ENCODE measurements around the gene DNAJB2. TPM values are rescaled to one million over a fixed set of nuclear protein-coding genes. Genes with fewer than 3 reads are reported as not detected.

DNAJB2 gene
- total RNA-seq, 2 donors from 2014 or later: 43.4 to 47.9 TPM

Other genes starting within 250 kb of the DNAJB2 start
- gene CFAP65, start 237.8 kb upstream of the DNAJB2 start, total RNA-seq: not detected
- gene IHH, start 218.4 kb upstream of the DNAJB2 start, total RNA-seq: under 1 TPM in 1 of 2 donors, not detected in 1; 0.28 TPM
- 10 to 100 TPM; 17.9 to 18.8 TPM for gene NHEJ1, start 118.6 kb upstream of the DNAJB2 start, total RNA-seq
- 1 to 10 TPM; 2.4 to 3.3 TPM for gene SLC23A3, start 109.3 kb upstream of the DNAJB2 start, total RNA-seq
- gene CNPPD1, start 102.4 kb upstream of the DNAJB2 start, total RNA-seq: 10 to 100 TPM; 60.8 to 68.5 TPM
- 10 to 100 TPM; 69.3 to 79.8 TPM for gene RETREG2, start 101.1 kb upstream of the DNAJB2 start, total RNA-seq
- 10 to 100 TPM; 40.4 to 51.8 TPM for gene ZFAND2B, start 72.6 kb upstream of the DNAJB2 start, total RNA-seq
- 10 to 100 TPM; 16.7 to 18.1 TPM for gene ABCB6, start 60.4 kb upstream of the DNAJB2 start, total RNA-seq
- gene ATG9A, start 49.7 kb upstream of the DNAJB2 start, total RNA-seq: 10 to 100 TPM; 43.0 to 52.7 TPM
- 10 to 100 TPM; 82.5 to 87.6 TPM for gene ANKZF1, start 49.6 kb upstream of the DNAJB2 start, total RNA-seq
- gene GLB1L, start 33.9 kb upstream of the DNAJB2 start, total RNA-seq: 1 to 10 TPM; 3.5 to 3.6 TPM
- gene STK16, start 33.9 kb upstream of the DNAJB2 start, total RNA-seq: 10 to 100 TPM; 26.8 to 27.8 TPM
- gene TUBA4B, start 26.1 kb upstream of the DNAJB2 start, total RNA-seq: not detected
- 100 to 1,000 TPM; 159 to 161 TPM for gene TUBA4A, start 25.4 kb upstream of the DNAJB2 start, total RNA-seq
- not detected for gene PTPRN, start 30.0 kb downstream of the DNAJB2 start, total RNA-seq
- not detected for gene RESP18, start 53.4 kb downstream of the DNAJB2 start, total RNA-seq
- gene DNPEP, start 108.5 kb downstream of the DNAJB2 start, total RNA-seq: 100 to 1,000 TPM in 1 of 2 donors, 10 to 100 TPM in 1; 85.3 to 116 TPM
- gene DES, start 139.0 kb downstream of the DNAJB2 start, total RNA-seq: not detected
- under 1 TPM in 1 of 2 donors, not detected in 1; 0.86 TPM for gene SPEG, start 155.5 kb downstream of the DNAJB2 start, total RNA-seq
- gene GMPPA, start 219.5 kb downstream of the DNAJB2 start, total RNA-seq: 10 to 100 TPM; 55.5 to 67.1 TPM
- gene ASIC4, start 235.1 kb downstream of the DNAJB2 start, total RNA-seq: under 1 TPM in 1 of 2 donors, not detected in 1; 0.12 TPM